Activated naive CD4-positive, alpha-beta T cell treated with anti-CD3 and anti-CD28 coated beads, Interleukin-2, amount 50 U/mL, for 72 hours (primary cell): ENCODE data around the gene NTRK2. TPM values are rescaled to one million over a fixed set of nuclear protein-coding genes. Genes with fewer than 3 reads are reported as not detected.

Experiments
- ATAC-seq, 2 donors: fragments of 150-1000 bp; cut with Tn5 transposase; 2 replicates each; pipeline ENCODE4 v1.10.0; 2021; ENCODE audit warnings: mild to moderate bottlenecking in 2 of 2, moderate library complexity in 2 of 2
- DNase-seq, 2 donors: peaks; one replicate each; pipeline ENCODE4 v3.0.0; 2021 to 2022; ENCODE audit warnings: low spot score in 2 of 2
- H3K27ac Mint-ChIP-seq, 2 donors: one replicate each; pipeline ENCODE4 v1.8.0; 2022; ENCODE audit warnings: mild to moderate bottlenecking in 2 of 2, mixed read lengths in 2 of 2
- H3K36me3 Mint-ChIP-seq, 2 donors: one replicate each; pipeline ENCODE4 v1.8.0; 2022; ENCODE audit warnings: mixed read lengths in 2 of 2
- H3K9me3 Mint-ChIP-seq, 2 donors: one replicate each; pipeline ENCODE4 v1.8.0; 2022; ENCODE audit warnings: mixed read lengths in 2 of 2
- total RNA-seq, 2 donors: library from RNA; stranded (reverse); gene quantifications; one replicate each; pipeline ENCODE4 v1.2.3, GENCODE V29; 2022

The NTRK2 gene
- total RNA-seq, 2 donors from 2014 or later: 0.16 to 0.21 TPM

DNA sequence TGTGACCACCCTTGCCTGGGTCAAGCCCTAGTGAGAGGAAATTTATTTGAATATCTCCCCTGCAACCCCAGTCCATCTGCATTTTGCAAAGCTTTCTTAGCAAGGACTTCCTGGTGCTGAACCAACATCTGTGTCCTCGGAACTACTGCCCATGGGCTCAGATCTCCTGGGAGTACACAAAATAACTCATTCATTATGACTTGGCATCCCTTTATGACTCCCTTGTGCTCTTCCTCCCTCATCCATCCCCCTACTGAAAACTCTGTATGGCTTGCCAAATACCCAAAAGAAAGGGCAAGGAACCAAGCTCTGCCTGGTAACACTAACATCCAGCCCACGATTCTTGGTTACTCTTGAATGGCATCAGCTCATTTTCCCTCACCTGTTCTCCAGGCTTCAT, 368.5 kb downstream of the NTRK2 start:
- DNase-seq (no peak), ATAC-seq (no peak)
- H3K27ac Mint-ChIP-seq: no peak overlapping the region
- no peaks in the 10 kb centered on the region for H3K36me3 Mint-ChIP-seq
- H3K9me3 Mint-ChIP-seq: no peaks in the 10 kb centered on the region

DNA sequence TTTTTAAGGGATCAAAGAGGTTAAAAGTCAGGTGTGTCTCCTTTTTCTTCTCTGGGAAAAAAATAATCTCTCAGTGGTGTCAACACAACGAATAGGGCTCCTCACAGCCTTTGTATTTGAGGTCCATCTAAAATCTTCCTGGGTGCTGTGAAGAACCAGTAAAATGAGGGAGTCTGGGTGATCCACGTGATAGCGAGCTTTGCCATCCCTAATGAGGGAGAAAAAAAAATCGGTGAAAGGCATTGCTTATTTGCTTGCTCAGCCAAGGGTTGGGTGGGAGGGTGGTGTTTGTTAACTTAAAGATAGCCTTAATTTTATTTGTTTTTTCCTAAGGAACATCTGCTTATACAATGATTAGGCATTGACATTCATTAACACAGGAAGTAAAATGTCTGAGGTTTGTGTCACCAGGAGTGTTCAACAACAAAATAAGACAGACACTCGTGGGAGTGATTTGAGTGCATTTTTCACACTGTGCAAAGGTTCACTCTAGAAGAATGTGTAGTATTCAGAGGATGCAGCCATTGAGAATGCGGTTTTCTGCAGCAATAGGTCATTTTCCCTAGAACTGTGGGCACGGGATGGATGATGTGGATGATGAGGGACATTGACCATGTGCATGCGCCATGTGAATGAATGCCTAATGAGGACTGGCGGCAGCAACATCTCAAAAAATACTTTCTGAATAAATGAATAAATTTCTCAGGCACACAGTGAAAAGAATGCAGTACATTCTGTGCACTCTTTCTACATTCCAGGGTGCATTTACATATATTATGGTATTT, 369.5 kb downstream of the NTRK2 start:
- ATAC-seq: no peak
- no peak for DNase-seq
- Mint-ChIP-seq H3K36me3 (no peaks in the 10 kb centered on the region), H3K27ac (no peak overlapping the region), H3K9me3 (no peaks in the 10 kb centered on the region)

DNA sequence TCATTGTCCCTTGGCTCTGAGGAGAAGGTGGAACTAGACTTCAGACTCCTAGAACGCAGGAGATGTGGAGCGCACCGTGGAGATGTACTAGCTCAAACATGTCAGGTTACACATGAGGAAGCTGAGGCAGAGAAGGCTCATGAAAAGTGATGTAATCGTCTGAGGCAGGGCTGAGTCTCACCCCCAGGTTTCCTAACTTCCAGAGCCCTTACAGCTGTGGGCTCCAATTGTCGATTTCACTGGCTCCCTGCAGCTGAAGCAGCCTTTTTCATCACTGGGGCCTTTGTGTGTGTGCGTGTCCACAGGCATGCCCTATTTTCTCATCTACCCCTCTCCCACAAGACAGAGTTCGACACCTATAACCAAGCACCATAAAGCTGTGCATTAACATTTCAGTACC, 370.6 kb downstream of the NTRK2 start:
- ATAC-seq (no peak), DNase-seq (no peak)
- H3K9me3 Mint-ChIP-seq: no peaks in the 10 kb centered on the region
- no peak overlapping the region for H3K27ac Mint-ChIP-seq
- no peaks in the 10 kb centered on the region for H3K36me3 Mint-ChIP-seq

DNA sequence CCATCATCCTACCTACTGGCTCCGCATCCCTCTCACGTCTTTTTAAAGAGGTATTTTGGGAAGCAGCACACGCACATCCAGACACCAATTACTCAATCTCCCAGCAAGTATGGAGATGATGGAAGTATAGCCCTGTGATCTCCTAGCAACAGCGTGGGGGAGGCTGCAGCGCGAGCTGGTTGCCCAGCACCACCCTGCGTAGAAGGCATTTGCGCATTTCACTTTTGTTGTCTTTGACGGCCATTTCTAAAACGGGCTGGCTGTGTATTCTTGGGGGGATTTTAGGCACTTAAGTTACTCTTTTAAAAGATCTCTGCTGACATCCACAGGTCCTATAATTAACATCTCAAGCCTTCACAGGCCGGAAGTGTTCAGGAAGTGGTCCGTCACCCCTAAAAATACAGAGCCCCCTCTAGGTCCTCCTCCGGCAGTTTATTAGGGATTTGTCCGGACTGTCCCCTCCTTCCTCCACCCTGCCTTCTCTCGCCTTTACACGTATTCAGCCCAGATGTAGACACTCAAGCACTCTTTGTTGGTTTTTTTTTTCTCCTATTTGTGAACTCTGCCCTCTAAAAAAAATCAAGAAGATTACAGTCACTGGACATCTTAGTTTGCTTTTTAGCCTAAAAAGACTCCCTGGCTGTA, 371.4 kb downstream of the NTRK2 start:
- ATAC-seq: no peak

DNA sequence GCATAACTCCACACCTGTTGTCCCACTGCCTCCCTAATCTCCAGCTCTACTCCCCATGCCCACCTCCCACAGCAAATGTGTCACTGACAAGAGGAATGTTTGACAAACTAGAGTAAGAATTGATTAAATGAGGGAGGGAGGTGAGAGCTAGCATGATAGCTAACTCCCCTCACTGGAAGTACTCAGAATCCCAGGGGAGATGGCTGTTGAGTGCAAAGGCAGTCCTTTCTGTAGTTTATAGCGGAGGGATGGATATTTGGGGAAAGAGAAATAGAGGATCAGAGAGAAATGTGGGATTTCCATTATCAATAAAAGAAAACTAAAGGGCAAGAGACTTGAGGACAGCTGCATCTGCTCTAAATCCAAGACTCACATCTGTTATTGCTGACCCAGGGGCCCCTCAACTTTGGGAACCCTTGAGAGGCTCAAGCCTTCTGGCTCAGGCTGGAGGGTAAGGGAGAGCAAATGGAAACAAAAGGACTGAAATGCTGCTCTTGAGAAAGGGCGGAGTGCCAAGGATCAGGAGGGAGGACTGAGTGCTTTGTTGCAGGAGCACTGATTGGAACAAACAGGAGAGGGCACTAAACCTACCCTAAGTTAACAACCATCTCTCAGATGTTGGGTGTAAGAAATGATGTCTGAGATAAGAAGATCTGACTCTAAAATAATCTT, 372.1 kb downstream of the NTRK2 start:
- H3K27ac Mint-ChIP-seq: no peak overlapping the region
- no peaks in the 10 kb centered on the region for H3K9me3 Mint-ChIP-seq
- no peaks in the 10 kb centered on the region for H3K36me3 Mint-ChIP-seq
- ATAC-seq: no peak
- no peak for DNase-seq

More for the DNA sequence above, 371.4 kb downstream of the NTRK2 start:
- no peaks in the 10 kb centered on the region for H3K9me3 Mint-ChIP-seq
- DNase-seq: no peak
- no peaks in the 10 kb centered on the region for H3K36me3 Mint-ChIP-seq
- no peak overlapping the region for H3K27ac Mint-ChIP-seq

DNA sequence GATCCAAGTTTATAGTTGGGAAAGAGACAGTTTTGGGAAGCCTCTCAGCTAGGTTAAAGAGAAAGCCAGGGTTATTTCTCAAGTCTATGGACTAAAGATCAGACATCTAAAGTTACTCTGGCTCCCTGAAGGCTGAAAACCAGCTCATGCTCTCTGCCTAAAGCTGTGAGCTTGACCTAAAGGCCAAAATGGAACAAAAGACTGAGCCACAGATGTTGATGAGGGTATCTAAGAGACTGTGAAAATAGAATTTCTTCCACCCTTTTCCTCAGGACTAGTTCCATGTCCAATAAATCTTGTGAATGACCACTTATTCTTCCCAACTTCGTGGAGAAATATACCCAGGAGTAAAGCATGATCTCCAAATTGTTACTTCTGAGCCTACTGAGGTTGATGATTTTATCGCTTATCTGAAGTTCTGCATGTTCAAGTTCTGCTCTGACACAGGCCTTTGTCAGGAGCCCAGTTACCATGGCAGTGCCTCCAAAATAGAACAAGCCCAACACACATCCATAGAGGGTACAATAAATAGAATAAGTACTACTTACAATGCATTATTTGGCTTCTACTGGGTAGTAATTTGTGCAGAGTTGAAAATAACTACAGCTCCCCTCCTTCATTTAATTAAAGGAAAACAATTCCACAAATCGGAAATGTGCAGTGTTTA, 373.6 kb downstream of the NTRK2 start:
- no peaks in the 10 kb centered on the region for H3K36me3 Mint-ChIP-seq
- no peak overlapping the region for H3K27ac Mint-ChIP-seq
- DNase-seq: no peak
- H3K9me3 Mint-ChIP-seq: no peaks in the 10 kb centered on the region
- ATAC-seq: no peak

DNA sequence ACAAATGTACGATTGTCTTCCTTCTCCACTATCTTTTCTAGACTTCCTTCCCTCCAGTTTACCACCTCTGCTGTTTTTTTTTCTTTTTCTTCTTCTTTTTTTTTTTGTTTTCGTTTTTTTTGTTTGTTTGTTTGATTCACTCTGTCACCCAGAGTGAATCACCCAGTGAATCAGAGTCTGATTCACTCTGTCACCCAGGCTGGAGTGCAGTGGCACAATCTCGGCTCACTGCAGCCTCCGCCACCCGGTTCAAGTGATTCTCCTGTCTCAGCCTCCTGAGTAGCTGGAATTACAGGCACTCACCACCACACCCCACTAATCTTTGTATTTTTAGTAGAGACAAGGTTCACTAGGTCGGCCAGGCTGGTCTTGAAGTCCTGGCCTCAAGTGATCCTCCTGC, 375.7 kb downstream of the NTRK2 start:
- Mint-ChIP-seq H3K27ac (no peak overlapping the region), H3K9me3 (no peaks in the 10 kb centered on the region), H3K36me3 (no peaks in the 10 kb centered on the region)
- ATAC-seq (no peak), DNase-seq (no peak)

DNA sequence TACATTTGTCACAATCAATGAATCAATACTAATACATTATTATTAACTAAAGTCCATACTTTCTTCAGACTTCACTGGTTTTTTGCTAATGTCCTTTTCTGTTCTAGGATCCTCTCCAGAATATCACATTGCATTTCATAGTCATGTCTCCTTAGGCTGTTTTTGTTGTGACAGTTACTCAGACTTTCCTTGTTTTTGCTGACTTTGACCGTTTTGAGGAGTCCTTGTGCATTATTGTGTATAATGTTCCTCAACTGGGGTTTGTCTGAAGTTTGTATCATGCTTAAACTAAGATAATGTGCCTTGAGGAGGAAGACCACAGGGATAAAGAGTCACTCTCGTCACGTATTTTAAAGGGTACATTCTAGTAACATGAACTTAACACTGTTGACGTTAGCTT, 376.9 kb downstream of the NTRK2 start:
- Mint-ChIP-seq H3K36me3 (no peaks in the 10 kb centered on the region), H3K27ac (no peak overlapping the region), H3K9me3 (no peaks in the 10 kb centered on the region)
- ATAC-seq (no peak), DNase-seq (no peak)

DNA sequence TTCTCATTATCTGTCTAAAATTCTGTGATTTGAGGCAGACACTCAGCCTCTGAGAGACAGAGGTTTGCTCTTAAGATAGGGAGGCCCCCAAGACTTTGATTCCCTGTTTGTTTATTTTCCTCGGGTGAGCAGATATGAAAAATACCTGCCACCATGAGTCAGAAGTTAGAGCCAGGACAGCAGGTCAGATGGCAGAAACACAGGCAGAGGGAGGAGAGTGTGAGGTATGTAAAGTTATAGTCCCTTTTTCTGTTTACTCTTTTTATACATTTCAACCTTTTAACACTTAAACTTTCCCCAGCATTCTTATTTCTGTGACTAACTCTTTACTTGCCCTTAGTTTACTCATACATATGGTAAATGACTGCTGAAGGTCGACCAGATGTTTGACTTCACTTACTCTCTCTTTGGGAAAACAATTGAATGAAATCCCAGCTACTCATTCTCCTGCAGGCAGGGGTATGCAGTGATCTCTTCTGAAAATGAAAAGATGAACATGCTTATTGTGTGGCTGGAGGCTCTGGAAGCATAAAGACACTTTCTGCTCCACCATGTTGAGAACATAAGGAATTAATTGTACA, 383.8 kb downstream of the NTRK2 start:
- Mint-ChIP-seq H3K27ac (peak overlapping the region in 1 of 2 donors; percentile 25), H3K9me3 (no peaks in the 10 kb centered on the region), H3K36me3 (no peaks in the 10 kb centered on the region)
- no peak for DNase-seq
- ATAC-seq: no peak

DNA sequence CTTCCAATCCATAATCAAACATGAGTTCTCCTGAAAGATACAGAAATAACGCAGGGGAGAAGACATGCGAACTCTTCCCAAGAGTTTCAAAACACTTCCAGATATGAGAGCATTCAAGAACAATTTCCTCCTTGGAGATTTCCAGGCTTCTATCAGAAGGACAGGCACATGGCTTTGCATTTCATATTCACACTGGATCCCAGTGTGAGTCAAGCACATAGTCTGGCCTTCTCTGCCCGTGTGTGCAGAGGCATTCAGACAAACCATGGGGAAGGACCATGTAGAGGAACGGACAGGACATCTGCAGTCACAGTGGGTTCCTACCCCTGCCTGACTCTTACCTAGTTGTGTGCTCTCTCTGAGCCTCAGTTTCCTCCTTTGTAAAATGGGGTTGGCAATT, 384.5 kb downstream of the NTRK2 start:
- Mint-ChIP-seq H3K9me3 (no peaks in the 10 kb centered on the region), H3K36me3 (no peaks in the 10 kb centered on the region), H3K27ac (no peak overlapping the region)
- no peak for ATAC-seq
- no peak for DNase-seq

DNA sequence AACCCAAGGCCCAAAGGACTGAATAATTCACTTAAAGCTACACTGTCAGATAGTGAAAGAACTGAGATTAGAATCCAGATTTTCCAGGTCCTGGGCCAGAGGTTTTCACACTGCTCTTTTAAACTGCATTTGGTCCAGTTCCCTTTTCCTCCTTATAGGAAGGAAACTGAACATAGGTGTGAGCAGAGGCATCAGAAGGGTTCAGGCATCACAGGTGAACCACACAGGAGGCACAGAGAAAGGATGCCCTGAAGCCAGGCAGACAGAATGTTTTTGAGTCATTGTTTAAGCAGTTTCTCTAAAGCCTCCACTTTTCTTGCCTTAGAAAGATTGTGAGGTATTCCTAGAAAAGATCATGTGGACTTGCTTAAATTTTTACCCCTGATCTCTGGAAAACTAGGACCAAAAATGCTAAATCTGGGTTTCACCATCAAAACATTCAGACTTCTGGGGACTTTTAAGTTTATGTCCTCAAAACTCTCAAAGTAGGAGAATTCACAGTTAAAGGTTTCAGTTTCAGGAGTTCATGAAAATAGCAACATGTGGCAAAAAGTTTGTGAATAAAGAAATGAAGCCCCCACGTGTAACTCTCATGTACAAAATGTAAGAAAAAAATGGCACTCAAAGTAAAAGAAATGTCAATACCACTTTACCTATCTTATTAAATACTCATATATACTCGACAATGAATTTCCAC, 386.1 kb downstream of the NTRK2 start:
- no peak for DNase-seq
- Mint-ChIP-seq H3K27ac (no peak overlapping the region), H3K36me3 (no peaks in the 10 kb centered on the region), H3K9me3 (no peaks in the 10 kb centered on the region)
- ATAC-seq: no peak

DNA sequence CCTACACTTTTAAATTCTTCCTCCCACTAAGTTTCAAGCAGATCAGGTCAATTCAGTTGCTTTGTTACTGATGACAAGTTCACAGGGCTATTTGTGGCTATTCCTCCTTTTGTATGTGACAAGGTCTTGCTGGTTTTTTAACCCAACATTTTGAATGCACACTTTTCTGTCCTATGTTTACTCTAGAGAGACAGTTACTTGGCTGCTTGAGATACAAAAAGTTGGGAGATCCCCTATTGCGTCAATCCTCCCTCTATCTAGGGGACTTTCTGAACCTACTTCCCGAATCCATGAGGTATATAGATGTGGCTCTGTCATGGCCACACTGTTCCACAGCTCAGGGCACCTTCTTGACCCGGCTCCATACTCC, 386.7 kb downstream of the NTRK2 start:
- ATAC-seq: no peak
- H3K9me3 Mint-ChIP-seq: no peaks in the 10 kb centered on the region
- H3K27ac Mint-ChIP-seq: no peak overlapping the region

DNA sequence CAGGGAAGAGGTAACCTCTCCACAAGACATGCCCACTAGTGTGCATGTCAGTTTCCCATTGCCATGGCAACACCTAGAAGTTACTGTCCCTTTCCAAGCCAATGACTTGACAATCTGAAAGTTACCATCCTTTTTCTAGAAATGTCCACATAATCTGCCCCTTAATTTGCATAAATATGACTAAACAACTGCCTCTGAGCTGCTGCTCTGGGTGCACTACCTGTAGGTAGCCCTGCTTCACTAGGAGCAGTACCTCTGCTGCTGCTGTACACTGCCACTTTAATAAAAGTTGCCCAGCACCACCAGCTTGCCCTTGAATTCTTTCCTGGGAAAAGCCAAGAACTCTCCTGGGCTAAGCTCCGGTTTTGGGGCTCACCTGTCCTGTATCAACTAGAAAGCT, 392.4 kb downstream of the NTRK2 start:
- Mint-ChIP-seq H3K27ac (no peak overlapping the region), H3K9me3 (peaks cover 0 to 5% of the 10 kb centered on the region in 2 donors), H3K36me3 (no peaks in the 10 kb centered on the region)
- no peak for ATAC-seq
- DNase-seq: no peak

More for the DNA sequence above, 386.7 kb downstream of the NTRK2 start:
- no peaks in the 10 kb centered on the region for H3K36me3 Mint-ChIP-seq
- DNase-seq: no peak

DNA sequence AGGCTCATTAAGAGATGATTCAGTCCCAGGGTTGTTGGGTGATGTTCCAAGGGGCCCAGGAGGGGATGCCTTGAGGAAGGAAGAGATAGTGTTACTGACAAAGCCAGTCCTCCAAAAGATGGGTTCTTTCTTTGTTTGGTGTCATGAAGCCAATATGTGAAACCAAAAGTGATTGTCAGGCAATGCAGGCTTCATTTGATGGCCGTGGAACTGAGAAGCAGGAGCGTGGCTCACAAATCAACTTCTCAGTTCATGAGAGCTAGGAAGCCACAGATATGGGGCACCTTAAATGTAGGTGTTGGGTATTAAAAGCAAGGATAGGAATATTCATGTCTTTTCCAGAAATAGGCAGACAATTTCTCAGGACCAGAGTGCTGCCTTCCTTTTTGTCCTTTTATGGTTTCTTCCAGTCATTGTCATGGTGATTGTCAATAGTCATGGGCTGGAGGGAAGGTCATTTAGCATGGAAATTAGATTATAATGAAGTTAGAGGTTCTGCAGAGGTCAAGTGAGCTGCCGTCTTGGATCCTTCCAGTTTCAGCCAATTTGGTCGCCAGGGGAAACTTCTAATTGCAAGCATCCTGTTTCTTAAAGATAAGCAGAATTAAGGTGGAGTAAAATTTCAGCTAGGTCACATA, 393.0 kb downstream of the NTRK2 start:
- H3K36me3 Mint-ChIP-seq: no peaks in the 10 kb centered on the region
- no peak overlapping the region for H3K27ac Mint-ChIP-seq
- no peak for ATAC-seq
- peaks cover 0 to 5% of the 10 kb centered on the region in 2 donors for H3K9me3 Mint-ChIP-seq
- no peak for DNase-seq

DNA sequence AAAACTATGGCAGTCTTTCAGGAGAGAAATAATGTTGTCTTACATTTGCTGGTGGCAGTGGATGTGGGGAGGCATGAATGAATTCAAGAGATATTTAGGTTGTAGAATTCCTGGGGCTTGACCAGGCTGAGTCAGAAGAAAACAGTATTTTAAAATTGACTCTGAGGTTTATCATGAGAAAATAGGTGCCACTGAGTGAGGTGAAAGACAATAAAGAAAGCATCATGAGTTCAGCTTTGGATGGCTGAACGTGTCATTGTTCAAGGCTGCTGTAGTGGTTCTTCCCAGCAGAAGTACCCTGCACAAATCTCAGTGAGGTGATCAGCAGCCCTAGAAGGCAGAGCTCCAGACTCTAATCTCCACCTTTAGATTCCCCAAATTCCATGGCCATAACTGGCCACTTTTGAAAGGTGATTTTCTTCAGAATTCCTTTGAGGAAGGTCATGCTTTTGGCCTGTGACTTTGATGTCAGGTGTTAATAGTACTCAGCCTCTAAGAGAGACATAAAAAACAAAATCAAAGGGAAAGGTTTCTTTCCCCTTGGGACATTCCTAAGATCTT, 395.4 kb downstream of the NTRK2 start:
- ATAC-seq (no peak), DNase-seq (no peak)

DNA sequence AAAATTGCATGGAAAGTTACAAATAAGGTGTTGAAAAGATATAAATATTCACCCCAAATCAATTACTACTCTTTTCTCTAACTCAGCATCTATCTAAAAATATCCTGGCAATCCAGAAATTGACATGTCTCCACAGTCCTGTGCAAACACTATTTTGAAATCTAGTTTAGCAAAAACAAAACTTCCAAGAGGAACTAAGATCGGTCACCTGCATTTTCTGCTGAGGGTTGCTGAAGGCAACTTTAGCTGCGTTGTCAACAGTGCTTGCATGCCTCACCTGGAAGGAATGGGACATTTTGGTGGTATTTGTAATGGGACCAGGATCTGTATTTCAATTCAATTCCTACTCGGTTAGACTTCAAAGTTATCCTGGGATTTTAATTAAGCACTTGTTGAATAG, 398.3 kb downstream of the NTRK2 start:
- no peak for ATAC-seq

More for the DNA sequence above, 395.4 kb downstream of the NTRK2 start:
- Mint-ChIP-seq H3K27ac (no peak overlapping the region), H3K9me3 (peaks cover 0 to 7% of the 10 kb centered on the region in 2 donors), H3K36me3 (no peaks in the 10 kb centered on the region)

More for the DNA sequence above, 398.3 kb downstream of the NTRK2 start:
- Mint-ChIP-seq H3K27ac (no peak overlapping the region), H3K9me3 (peaks cover 4 to 14% of the 10 kb centered on the region in 2 donors), H3K36me3 (no peaks in the 10 kb centered on the region)
- no peak for DNase-seq
